ENCODE data around the gene DENND2C.

The DENND2C gene

DNA sequence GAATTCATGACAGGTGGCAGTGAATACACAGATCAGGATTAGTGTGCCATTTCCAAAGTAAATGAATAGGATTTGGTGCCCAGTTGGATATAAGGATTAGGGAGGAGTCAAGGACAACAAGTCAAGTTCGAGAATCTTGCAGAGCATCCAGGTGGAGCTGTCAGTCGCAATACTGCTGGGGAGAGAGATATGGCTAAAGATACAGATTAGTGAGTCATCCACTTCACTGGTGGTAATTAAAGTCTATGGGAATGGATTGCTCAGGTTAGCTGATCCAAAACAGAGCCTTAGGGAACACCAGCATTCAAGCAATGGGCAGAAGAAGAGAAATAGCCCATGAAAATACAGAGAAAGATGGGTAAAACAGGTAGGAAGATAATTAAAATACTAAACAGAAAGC lies 115.3 kb downstream of the DENND2C start:
- H3K4me1 ChIP-seq (ENCODE audit: insufficient read depth, low read length) = no peaks in the 10 kb centered on the region
- H3K27ac ChIP-seq (ENCODE audit: low read length) = no peak overlapping the region
- H3K4me3 ChIP-seq (ENCODE audit: low read length) = no peak overlapping the region
- no peaks in the 10 kb centered on the region for H3K36me3 ChIP-seq (ENCODE audit: insufficient read depth, low read depth, low read length)
- H3K27me3 ChIP-seq (ENCODE audit: insufficient read depth, low read length) = no peaks in the 10 kb centered on the region
- no peaks in the 10 kb centered on the region for H3K9me3 ChIP-seq (ENCODE audit: insufficient read depth, low read depth, low read length)
- no peak overlapping the region for H3K9ac ChIP-seq (ENCODE audit: low read depth, low read length)

DNA sequence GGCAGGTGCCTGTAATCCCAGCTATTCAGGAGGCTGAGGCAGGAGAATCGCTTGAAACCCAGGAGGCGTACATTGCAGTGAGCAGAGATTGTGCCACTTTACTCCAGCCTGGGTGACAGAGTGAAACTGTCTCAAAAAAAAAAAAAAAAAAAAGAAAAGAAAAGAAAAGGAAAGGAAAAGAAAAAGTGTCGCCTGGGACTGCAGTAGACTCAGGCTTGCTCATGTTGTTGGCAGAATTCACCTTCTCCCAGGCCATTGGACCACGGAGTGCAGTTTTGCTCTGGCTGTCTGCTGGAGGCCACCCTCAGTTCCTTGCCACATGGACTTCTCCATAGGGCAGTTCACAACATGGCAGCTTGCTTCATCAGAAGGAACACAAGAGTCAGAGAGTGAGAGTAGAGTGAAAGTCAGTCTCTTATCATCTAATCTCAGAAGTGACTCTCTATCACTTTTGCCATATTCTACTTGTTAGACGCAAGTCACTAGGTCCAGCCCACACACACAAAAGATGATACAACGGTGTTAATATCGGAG lies 117.7 kb downstream of the DENND2C start:
- no peaks in the 10 kb centered on the region for H3K4me1 ChIP-seq (ENCODE audit: insufficient read depth, low read length)
- H3K4me3 ChIP-seq (ENCODE audit: low read length) = no peak overlapping the region
- no peaks in the 10 kb centered on the region for H3K27me3 ChIP-seq (ENCODE audit: insufficient read depth, low read length)
- H3K27ac ChIP-seq (ENCODE audit: low read length) = no peak overlapping the region
- H3K9me3 ChIP-seq (ENCODE audit: insufficient read depth, low read depth, low read length) = no peaks in the 10 kb centered on the region
- H3K36me3 ChIP-seq (ENCODE audit: insufficient read depth, low read depth, low read length) = no peaks in the 10 kb centered on the region
- H3K9ac ChIP-seq (ENCODE audit: low read depth, low read length) = no peak overlapping the region

DNA sequence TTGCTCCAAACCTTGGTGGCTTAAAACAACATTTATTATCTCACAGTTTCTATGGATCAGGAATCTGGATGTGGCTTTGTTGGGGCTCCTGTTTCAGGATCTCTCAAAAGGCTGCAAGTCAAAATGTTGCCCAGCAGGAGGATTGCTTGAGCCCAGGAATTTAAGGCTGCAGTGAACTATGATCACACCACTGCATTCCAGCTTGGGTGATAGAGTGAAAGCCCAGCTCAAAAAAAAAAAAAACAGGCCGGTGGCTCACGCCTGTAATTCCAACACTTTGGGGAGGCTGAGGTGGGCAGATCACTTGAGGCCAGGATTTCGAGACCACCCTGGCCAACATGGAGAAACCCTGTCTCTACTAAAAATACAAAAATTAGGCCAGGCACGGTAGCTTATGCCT lies 118.4 kb downstream of the DENND2C start:
- H3K9ac ChIP-seq (ENCODE audit: low read depth, low read length) = no peak overlapping the region

DNA sequence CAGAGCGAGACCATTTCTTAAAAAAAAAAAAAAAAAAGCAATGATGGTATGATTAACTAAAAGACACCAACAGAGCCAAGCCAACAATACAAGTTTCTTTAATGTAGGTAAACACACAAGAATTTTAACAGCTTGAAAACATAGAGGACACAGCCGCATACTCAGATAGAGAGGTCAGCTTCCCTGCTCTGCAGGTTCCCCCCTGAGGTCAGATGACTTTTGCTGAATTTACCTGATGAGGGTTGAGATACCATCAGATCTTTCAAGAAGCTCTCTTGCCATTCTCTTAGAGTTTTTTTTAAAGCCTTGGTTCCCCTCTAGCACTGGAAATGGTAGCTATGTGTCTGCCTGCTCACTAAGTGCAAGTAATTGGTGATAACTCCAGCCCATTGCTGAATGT lies 119.5 kb downstream of the DENND2C start:
- Histone ChIP-seq H3K36me3 (ENCODE audit: insufficient read depth, low read depth, low read length) (no peaks in the 10 kb centered on the region), H3K4me1 (ENCODE audit: insufficient read depth, low read length) (no peaks in the 10 kb centered on the region), H3K4me3 (ENCODE audit: low read length) (no peak overlapping the region), H3K9me3 (ENCODE audit: insufficient read depth, low read depth, low read length) (no peaks in the 10 kb centered on the region), H3K9ac (ENCODE audit: low read depth, low read length) (no peak overlapping the region), H3K27ac (ENCODE audit: low read length) (no peak overlapping the region), H3K27me3 (ENCODE audit: insufficient read depth, low read length) (no peaks in the 10 kb centered on the region)

More for the DNA sequence above, 118.4 kb downstream of the DENND2C start:
- Histone ChIP-seq H3K4me3 (ENCODE audit: low read length) (no peak overlapping the region), H3K27ac (ENCODE audit: low read length) (no peak overlapping the region), H3K27me3 (ENCODE audit: insufficient read depth, low read length) (no peaks in the 10 kb centered on the region), H3K4me1 (ENCODE audit: insufficient read depth, low read length) (no peaks in the 10 kb centered on the region), H3K36me3 (ENCODE audit: insufficient read depth, low read depth, low read length) (no peaks in the 10 kb centered on the region), H3K9me3 (ENCODE audit: insufficient read depth, low read depth, low read length) (no peaks in the 10 kb centered on the region)

DNA sequence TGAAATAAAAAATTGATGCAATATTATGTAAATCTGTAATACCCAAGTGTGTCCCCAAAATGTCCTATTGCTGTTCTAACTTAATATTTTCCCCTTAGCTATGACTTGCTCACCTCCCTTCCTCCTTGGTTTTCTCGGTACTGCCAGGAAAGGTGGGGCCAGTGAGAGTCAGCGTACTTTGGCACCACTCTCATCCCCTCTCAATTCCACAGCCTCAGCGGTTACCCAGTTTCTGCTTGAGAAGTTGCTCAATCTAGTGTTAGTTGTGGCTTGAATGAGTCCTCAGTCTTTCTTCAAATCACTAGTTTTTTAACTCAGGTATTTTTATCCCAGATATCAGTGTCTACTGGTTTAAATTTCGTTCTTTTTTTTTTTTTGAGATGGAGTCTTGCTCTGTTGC lies 120.7 kb downstream of the DENND2C start:
- Histone ChIP-seq H3K9ac (ENCODE audit: low read depth, low read length) (no peak overlapping the region), H3K4me1 (ENCODE audit: insufficient read depth, low read length) (no peaks in the 10 kb centered on the region), H3K4me3 (ENCODE audit: low read length) (no peak overlapping the region), H3K36me3 (ENCODE audit: insufficient read depth, low read depth, low read length) (no peaks in the 10 kb centered on the region), H3K27ac (ENCODE audit: low read length) (no peak overlapping the region), H3K27me3 (ENCODE audit: insufficient read depth, low read length) (no peaks in the 10 kb centered on the region), H3K9me3 (ENCODE audit: insufficient read depth, low read depth, low read length) (no peaks in the 10 kb centered on the region)

DNA sequence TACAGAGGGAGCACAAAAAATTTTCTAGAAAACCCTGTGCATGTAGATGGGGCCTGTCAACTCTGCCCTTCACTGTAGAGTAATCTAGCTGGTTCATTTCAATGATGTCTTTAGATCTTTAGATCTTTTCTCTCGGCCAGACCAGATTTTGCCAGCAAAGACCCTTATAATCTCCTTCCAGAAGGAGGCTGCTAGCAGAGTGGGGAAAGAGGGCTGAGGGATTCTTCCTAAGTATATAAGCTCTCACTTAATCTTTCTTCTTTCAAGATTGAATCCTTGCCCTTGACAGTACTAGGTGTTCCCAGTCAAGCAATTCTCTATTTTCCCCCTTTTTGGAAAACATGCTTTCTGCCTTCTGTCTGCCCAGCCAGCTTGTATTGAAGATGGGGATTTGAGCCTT lies 122.8 kb downstream of the DENND2C start:
- Histone ChIP-seq H3K36me3 (ENCODE audit: insufficient read depth, low read depth, low read length) (no peaks in the 10 kb centered on the region), H3K4me1 (ENCODE audit: insufficient read depth, low read length) (no peaks in the 10 kb centered on the region), H3K9me3 (ENCODE audit: insufficient read depth, low read depth, low read length) (no peaks in the 10 kb centered on the region), H3K27ac (ENCODE audit: low read length) (no peak overlapping the region), H3K4me3 (ENCODE audit: low read length) (no peak overlapping the region), H3K9ac (ENCODE audit: low read depth, low read length) (no peak overlapping the region), H3K27me3 (ENCODE audit: insufficient read depth, low read length) (no peaks in the 10 kb centered on the region)

DNA sequence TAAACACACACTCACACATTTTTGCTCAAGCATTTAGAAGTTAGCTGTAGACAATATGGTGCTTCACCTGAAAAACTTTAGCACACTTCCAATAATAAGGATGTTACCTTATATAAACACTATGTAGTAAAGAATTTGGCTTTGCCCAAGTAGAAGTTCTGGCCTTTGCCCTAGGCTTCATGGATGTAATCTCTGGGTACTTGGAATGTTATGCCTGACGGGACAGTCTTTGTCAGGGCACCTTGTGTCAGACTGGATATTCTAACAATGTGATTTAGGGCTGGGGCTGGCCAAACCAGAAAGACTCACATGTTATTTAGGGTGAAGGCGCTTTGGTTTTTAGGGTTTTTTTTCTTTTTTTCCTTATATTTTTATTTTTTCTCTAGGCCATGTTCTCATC lies 124.1 kb downstream of the DENND2C start:
- Histone ChIP-seq H3K4me1 (ENCODE audit: insufficient read depth, low read length) (no peaks in the 10 kb centered on the region), H3K9ac (ENCODE audit: low read depth, low read length) (no peak overlapping the region), H3K9me3 (ENCODE audit: insufficient read depth, low read depth, low read length) (no peaks in the 10 kb centered on the region)

DNA sequence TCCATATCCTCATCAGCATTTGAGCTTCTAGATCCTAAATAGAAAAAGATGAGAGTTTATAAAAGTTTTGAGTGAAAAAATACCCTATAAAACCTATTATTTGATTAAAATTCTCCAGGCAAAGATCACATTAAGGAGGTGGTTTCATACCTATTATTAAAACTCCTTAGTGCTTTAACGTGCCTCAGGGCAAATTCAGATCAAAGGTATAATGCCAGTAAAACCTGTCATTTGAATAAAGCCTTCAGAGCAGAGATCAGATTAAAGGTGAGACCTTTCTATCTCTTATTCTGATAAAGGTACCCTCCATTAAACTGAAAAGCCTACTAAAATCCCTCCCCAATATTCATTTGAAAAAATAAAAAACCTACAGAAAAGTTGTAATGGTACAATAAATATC lies 124.5 kb downstream of the DENND2C start:
- Histone ChIP-seq H3K27ac (ENCODE audit: low read length) (no peak overlapping the region), H3K36me3 (ENCODE audit: insufficient read depth, low read depth, low read length) (no peaks in the 10 kb centered on the region), H3K9ac (ENCODE audit: low read depth, low read length) (no peak overlapping the region), H3K27me3 (ENCODE audit: insufficient read depth, low read length) (no peaks in the 10 kb centered on the region), H3K4me3 (ENCODE audit: low read length) (no peak overlapping the region), H3K9me3 (ENCODE audit: insufficient read depth, low read depth, low read length) (no peaks in the 10 kb centered on the region), H3K4me1 (ENCODE audit: insufficient read depth, low read length) (no peaks in the 10 kb centered on the region)

More for the DNA sequence above, 124.1 kb downstream of the DENND2C start:
- Histone ChIP-seq H3K27ac (ENCODE audit: low read length) (no peak overlapping the region), H3K36me3 (ENCODE audit: insufficient read depth, low read depth, low read length) (no peaks in the 10 kb centered on the region), H3K4me3 (ENCODE audit: low read length) (no peak overlapping the region), H3K27me3 (ENCODE audit: insufficient read depth, low read length) (no peaks in the 10 kb centered on the region)

DNA sequence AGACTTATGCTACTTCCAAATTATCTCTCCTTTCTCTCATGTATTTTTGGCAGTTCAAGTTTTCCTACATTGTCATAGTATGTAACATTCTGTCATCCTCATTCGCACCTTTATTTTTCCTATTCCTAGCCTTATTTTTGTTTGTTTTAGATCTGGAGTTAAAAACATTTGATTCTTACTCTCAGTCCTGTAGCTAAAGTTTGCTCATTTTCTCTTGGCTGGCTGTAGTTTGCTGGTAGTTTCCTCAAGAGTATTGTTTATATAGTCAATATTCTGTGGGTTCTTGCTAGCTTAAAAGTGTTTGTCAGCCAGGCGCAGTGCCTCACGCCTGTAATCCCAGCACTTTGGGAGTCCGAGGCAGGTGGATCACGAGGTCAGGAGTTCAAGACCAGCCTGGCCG lies 129.0 kb downstream of the DENND2C start:
- Histone ChIP-seq H3K27me3 (ENCODE audit: insufficient read depth, low read length) (no peaks in the 10 kb centered on the region), H3K4me3 (ENCODE audit: low read length) (no peak overlapping the region), H3K4me1 (ENCODE audit: insufficient read depth, low read length) (no peaks in the 10 kb centered on the region), H3K27ac (ENCODE audit: low read length) (no peak overlapping the region), H3K36me3 (ENCODE audit: insufficient read depth, low read depth, low read length) (no peaks in the 10 kb centered on the region), H3K9ac (ENCODE audit: low read depth, low read length) (no peak overlapping the region), H3K9me3 (ENCODE audit: insufficient read depth, low read depth, low read length) (no peaks in the 10 kb centered on the region)

DNA sequence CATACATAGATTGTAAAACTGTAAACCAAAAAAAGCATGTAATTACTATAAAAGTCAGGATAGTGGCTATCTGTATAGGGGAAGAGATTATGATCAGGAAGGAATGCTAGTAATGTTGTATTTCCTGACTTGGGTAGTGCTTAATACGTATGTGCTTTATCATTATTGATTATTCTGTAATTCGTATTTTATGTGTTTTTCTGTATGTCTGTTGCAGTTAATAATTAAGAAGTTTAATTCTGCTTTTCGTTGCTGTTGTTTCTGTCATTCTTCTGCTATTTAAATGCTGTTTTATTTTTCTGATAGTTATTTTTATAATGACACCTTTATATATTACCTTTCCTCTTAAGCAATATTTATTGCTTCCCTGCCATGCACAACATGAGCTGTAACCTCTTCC lies 129.6 kb downstream of the DENND2C start:
- Histone ChIP-seq H3K4me3 (ENCODE audit: low read length) (no peak overlapping the region), H3K36me3 (ENCODE audit: insufficient read depth, low read depth, low read length) (no peaks in the 10 kb centered on the region), H3K27me3 (ENCODE audit: insufficient read depth, low read length) (no peaks in the 10 kb centered on the region), H3K9me3 (ENCODE audit: insufficient read depth, low read depth, low read length) (no peaks in the 10 kb centered on the region), H3K9ac (ENCODE audit: low read depth, low read length) (no peak overlapping the region), H3K27ac (ENCODE audit: low read length) (no peak overlapping the region), H3K4me1 (ENCODE audit: insufficient read depth, low read length) (no peaks in the 10 kb centered on the region)

DNA sequence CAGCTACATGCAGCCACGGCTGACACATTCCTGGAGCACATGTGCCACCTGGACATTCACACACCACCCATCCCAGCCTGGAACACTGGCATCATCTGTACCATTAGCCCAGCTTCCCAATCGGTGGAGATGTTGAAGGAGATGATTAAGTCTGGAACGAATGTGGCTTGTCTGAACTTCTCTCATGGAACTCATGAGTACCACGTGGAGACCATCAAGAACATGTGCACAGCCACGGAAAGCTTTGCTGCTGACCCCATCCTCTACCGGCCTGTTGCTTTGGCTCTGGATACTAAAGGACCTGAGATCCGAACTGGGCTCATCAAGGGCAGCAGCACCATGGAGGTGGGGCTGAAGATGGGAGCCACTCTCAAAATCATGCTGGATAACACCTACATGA lies 133.8 kb downstream of the DENND2C start:
- H3K9ac ChIP-seq (ENCODE audit: low read depth, low read length) = no peak overlapping the region
- H3K27me3 ChIP-seq (ENCODE audit: insufficient read depth, low read length) = no peaks in the 10 kb centered on the region
- no peak overlapping the region for H3K27ac ChIP-seq (ENCODE audit: low read length)
- no peaks in the 10 kb centered on the region for H3K9me3 ChIP-seq (ENCODE audit: insufficient read depth, low read depth, low read length)
- no peaks in the 10 kb centered on the region for H3K36me3 ChIP-seq (ENCODE audit: insufficient read depth, low read depth, low read length)
- no peaks in the 10 kb centered on the region for H3K4me1 ChIP-seq (ENCODE audit: insufficient read depth, low read length)
- H3K4me3 ChIP-seq (ENCODE audit: low read length) = no peak overlapping the region

DNA sequence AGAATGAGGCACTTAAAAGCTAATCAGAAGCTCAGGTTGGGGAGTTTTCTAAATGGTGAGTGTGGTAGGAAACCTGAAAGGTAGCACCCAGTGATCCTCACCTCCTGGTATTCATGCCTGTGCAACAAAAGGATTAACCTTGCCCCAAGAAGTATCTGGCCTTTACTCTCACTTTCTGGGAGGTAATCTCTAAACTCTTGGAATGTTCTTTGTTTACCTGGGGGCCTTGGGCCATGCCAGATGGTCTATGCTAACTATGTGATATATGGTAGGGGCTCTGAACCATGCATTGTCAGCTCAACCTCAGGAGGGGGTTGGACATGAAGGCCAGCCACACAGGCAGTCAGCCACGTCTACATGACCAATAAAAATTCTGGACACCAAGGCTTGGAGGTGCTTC lies 134.4 kb downstream of the DENND2C start:
- H3K9ac ChIP-seq (ENCODE audit: low read depth, low read length) = no peak overlapping the region
- no peaks in the 10 kb centered on the region for H3K4me1 ChIP-seq (ENCODE audit: insufficient read depth, low read length)
- no peaks in the 10 kb centered on the region for H3K36me3 ChIP-seq (ENCODE audit: insufficient read depth, low read depth, low read length)
- H3K27me3 ChIP-seq (ENCODE audit: insufficient read depth, low read length) = no peaks in the 10 kb centered on the region
- H3K27ac ChIP-seq (ENCODE audit: low read length) = no peak overlapping the region
- no peak overlapping the region for H3K4me3 ChIP-seq (ENCODE audit: low read length)
- H3K9me3 ChIP-seq (ENCODE audit: insufficient read depth, low read depth, low read length) = no peaks in the 10 kb centered on the region
